GM12872 (cell line): ENCODE results near the gene PDGFA.

Experiments used
- CTCF ChIP-seq: IDR thresholded peaks from 3 replicates; pipeline ENCODE4 v1.5.1; 2011; ENCODE audit warnings: low read depth, mild to moderate bottlenecking, low read length, moderate library complexity; ENCODE audit not compliant: insufficient read depth

PDGFA gene

GRCh38 chr7:455110-455928 lies 64.3 kb downstream of the PDGFA start:
- TF ChIP-seq CTCF = no peak

- no peak for TF ChIP-seq CTCF
Measured at GRCh38 chr7:454356-455109, 65.1 kb downstream of the PDGFA start.

GRCh38 chr7:453597-454306 lies 65.9 kb downstream of the PDGFA start:
- TF ChIP-seq CTCF = no peak

- no peak for TF ChIP-seq CTCF
Measured at GRCh38 chr7:452791-453455, 66.7 kb downstream of the PDGFA start.

- TF ChIP-seq CTCF = no peak
Measured at GRCh38 chr7:452226-452751, 67.4 kb downstream of the PDGFA start.

- no peak for TF ChIP-seq CTCF
Measured at GRCh38 chr7:451255-452225, 68.1 kb downstream of the PDGFA start.
